ENCODE measurements around the gene ARF1. TPM values are rescaled to one million over a fixed set of nuclear protein-coding genes. Genes with fewer than 3 reads are reported as not detected.

Gene ARF1
- total and polyA plus RNA-seq, 2 of the 13 experiments (the other 11 are each of a cell fraction or from before 2014, with no cell fraction given) = 186 to 327 TPM

- TF ChIP-seq ZNF276 (CRISPR knock-in tag; IDR thresholded peaks at IDR 0.05; ENCODE audit: low read depth) (0 out of 2 replicates have a peak, but pooled peaks have one; percentile 28), HDAC6 (IDR thresholded peaks at IDR 0.05; ENCODE audit: low read depth, low read length) (no peak), POLR2AphosphoS2 (IDR thresholded peaks at IDR 0.05; ENCODE audit: low read depth, low read length) (no peak), HMGA1 (CRISPR knock-in tag; conservative IDR thresholded peaks at IDR 0.05) (no peak), RBFOX2 (IDR thresholded peaks at IDR 0.05; ENCODE audit: low read depth, low read length) (peak; percentile 82), DMTF1 (CRISPR knock-in tag; IDR thresholded peaks at IDR 0.05) (peak; percentile 95; the same call in 1 of the 2 replicates), POLR2A (IDR thresholded peaks at IDR 0.05; ENCODE audit: insufficient read depth in 1 of 2, low read depth in 2 of 2, low read length in 2 of 2) (peak in 1 of 2 experiments; percentile 59; a peak in 1 of 4 replicates), PAX8 (CRISPR knock-in tag; IDR thresholded peaks at IDR 0.05; ENCODE audit: borderline replicate concordance) (no peak), DR1 (CRISPR knock-in tag; IDR thresholded peaks at IDR 0.05) (peak; percentile 66), HNRNPK (IDR thresholded peaks at IDR 0.05; ENCODE audit: low read depth, low read length, poor library complexity, severe bottlenecking) (no peak), ZNF326 (CRISPR knock-in tag; IDR thresholded peaks at IDR 0.05; ENCODE audit: borderline replicate concordance) (no peak), ZNF749 (CRISPR knock-in tag; IDR thresholded peaks at IDR 0.05; ENCODE audit: borderline replicate concordance) (0 out of 2 replicates have a peak, but pooled peaks have one; percentile 71), TFE3 (CRISPR knock-in tag; IDR thresholded peaks at IDR 0.05) (peak; percentile 78), RFX3 (CRISPR knock-in tag; IDR thresholded peaks at IDR 0.05) (no peak), GATAD2A (CRISPR knock-in tag; IDR thresholded peaks at IDR 0.05) (0 out of 2 replicates have a peak, but pooled peaks have one; percentile 21), TIGD3 (CRISPR knock-in tag; IDR thresholded peaks at IDR 0.05; ENCODE audit: borderline replicate concordance) (no peak), GRHL1 (CRISPR knock-in tag; conservative IDR thresholded peaks at IDR 0.05) (no peak), IKZF5 (CRISPR knock-in tag; IDR thresholded peaks at IDR 0.05) (peak; percentile 51; the same call in 1 of the 2 replicates), CEBPG (CRISPR knock-in tag; IDR thresholded peaks at IDR 0.05) (peak; percentile 60)
Observed at GRCh38 chr1:228102791-228103620, 20.5 kb downstream of the ARF1 start, which contains the start of gene C1orf35 (continued).
